GM19099 (cell line): ENCODE data around the gene CERS6.

Source experiments
- POLR2A ChIP-seq: IDR thresholded peaks from 3 replicates; pipeline ENCODE4 v1.6.1; 2011; ENCODE audit warnings: low read depth; ENCODE audit not compliant: insufficient read length; ENCODE audit errors: extremely low read depth

CERS6 gene

DNA sequence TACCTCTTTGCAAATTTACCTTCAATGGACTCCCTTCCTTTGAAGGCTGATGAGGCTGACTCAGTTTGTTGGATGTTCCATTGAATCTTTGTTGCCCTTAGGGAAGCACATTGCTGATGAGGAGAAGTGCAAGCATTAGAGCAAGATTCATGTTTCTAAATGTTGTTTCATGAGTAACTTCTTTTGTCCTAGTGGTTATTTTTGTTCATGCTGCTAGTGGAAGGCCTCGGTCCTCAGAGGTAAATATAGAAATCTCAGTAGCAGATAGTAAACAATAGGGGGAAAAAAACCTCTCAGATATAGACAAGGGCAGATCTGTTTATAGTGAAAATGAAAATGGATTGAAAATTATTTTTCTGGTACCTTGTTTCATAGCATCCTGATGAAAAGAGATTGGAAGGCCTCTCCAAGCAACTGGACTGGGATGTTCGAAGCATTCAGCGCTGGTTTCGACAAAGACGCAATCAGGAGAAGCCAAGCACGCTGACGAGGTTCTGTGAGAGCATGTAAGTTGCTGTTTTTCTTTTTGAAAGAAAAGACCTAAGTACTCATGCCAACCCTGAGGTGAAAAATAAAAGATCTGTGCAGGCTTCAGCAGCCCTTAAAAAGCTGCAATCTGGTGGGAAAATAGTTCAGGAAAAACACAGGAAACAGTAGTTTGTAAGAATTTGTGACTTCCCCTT lies 104.9 kb downstream of the CERS6 start:
- no peak for TF ChIP-seq POLR2A

DNA sequence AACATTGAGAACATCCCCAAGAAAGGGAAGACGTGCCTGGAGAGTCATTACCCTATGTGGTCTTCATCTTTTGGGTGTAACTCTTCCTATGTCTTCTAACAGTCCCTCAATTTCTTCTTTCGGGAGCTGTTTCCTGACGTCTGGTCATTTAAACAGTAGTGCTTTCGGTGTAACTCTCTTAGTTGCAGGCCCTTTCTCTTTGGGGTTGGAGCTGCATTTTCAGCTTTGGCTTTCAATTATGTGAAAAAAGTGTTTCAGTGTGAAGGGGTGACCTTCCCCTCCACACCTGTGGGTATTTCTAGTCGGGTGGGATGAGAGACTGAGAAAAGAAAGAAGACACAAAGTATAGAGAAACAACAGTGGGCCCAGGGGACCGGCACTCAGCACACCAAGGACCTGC lies 105.9 kb downstream of the CERS6 start:
- TF ChIP-seq POLR2A, result no peak

GRCh38 chr2:168562971-168563370 lies 106.9 kb downstream of the CERS6 start:
- no peak for TF ChIP-seq POLR2A

- no peak for TF ChIP-seq POLR2A
Measured at GRCh38 chr2:168564641-168565040, 108.6 kb downstream of the CERS6 start.

DNA sequence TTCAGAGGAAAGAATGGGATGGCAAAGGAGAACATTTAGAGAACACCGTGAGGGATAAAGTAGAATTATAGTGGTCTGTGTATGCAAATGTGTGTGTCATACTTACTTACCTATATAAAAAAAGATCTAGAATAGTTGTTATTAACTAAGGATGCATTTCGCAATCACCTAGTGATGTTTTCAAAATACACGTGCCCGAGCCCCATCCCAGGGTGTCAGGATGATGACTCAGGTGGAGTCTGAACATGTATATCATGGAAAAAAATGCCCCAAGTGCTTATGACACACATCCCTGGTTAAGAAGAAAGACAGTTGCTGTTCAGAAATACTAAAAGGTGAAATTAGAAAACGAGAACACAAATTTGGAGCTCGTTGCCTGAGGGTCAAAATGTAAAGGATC lies 109.0 kb downstream of the CERS6 start:
- TF ChIP-seq POLR2A, result no peak

- no peak for TF ChIP-seq POLR2A
Measured at GRCh38 chr2:168565512-168565911, 109.4 kb downstream of the CERS6 start.

GRCh38 chr2:168566974-168567665 lies 111.0 kb downstream of the CERS6 start:
- no peak for TF ChIP-seq POLR2A

GRCh38 chr2:168567836-168568235 lies 111.8 kb downstream of the CERS6 start:
- no peak for TF ChIP-seq POLR2A

DNA sequence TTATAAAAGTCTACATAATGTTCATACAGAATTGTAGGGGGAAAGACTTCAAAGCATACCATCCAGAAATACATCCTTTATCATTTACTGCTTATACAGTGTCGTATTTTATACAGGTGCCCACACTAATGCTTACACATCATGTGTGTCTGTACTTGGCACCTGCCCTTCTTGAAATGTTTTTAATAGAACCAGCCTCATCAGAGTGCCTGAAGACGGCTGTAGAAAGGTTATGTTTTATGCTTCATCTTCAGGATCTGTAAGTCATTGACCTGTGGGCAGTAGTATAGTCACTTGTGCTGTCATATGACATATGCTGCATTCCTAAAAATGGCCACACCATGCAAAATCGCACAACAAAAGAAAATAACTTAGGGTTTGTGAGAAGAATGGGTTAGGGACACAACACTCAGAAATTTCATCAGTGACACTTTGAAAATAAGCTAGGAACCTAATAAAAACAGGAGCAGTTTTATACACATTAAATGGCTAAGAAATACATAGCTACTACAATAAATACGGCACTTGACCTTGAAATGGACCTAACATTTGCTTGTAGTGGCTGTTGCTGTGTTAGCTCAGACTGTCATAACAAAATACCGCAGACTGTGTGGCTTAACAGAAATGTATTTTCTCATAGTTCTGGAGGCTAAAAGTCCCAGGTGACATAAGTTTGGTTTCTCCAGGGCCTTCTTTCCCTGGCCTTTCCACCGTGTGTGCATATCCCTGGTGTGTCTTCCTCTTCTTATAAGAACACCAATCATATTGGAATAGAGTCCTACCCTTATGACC lies 112.6 kb downstream of the CERS6 start:
- TF ChIP-seq POLR2A, result no peak

GRCh38 chr2:168571061-168571460 lies 115.0 kb downstream of the CERS6 start:
- no peak for TF ChIP-seq POLR2A

GRCh38 chr2:168573128-168573903 lies 117.2 kb downstream of the CERS6 start:
- no peak for TF ChIP-seq POLR2A

DNA sequence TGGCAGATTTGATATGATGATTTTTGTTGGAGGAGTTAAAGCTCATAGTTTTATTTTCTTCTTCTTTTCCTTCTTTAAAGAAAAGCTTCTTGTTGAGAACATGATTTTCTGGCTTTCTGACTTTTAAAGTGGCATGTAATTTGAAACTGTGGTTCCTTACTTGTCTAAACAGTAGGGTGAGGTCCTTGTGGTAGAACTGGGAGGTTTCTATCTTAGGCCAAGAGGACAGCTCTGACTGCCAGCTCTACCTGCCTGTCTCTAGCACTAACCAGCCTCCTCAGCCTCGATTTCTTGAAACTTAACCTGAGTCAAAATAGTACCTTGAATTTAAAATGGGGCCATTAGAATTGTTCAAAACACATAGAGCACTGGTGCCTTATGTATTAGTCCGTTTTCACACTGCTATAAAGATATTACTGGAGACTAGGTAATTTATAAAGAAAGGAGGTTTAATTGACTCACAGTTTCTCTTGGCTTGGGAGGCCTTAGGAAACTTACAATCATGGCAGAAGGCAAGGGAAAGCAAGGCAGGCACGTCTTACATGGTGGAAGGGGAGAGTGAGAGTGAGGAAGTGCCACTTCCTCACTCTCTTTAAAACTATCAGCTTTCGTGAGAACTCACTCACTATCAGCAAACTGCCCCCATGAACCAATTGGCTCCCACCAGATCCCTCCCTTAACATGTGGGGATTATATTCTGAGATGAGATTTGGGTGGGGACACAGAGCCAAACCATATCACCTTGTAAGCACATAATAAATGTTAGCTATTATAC lies 119.0 kb downstream of the CERS6 start:
- no peak for TF ChIP-seq POLR2A

DNA sequence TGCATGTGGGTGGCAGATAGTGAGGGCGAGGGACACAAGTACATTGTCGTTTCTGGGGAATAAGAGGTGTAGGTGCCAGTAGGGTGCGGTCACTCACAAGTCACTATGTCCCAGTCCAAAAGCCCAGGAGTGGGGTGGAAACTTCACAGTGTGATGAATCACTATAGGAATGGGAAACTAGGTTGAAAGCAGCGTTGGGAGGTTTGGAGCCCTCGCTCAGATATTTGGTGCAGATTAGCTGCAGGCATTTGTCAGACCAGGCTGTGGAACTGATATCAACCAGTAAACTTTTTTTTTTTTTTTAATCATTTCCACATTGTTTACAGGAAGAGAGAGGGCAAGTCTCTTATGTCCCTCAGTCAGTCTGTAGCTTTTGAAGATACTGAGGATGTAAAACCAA lies 121.8 kb downstream of the CERS6 start:
- TF ChIP-seq POLR2A, result no peak

- TF ChIP-seq POLR2A, result no peak
Measured at GRCh38 chr2:168583064-168583709, 127.1 kb downstream of the CERS6 start.
